GM21825 (cell line): ENCODE measurements around the gene DFFB.

ENCODE experiments used
- ATAC-seq: cut with Tn5 transposase; IDR thresholded peaks from one replicate; pipeline ENCODE4 v1.9.1; 2021; ENCODE audit warnings: mild to moderate bottlenecking, moderate library complexity; ENCODE audit not compliant: unreplicated experiment

Gene DFFB

DNA sequence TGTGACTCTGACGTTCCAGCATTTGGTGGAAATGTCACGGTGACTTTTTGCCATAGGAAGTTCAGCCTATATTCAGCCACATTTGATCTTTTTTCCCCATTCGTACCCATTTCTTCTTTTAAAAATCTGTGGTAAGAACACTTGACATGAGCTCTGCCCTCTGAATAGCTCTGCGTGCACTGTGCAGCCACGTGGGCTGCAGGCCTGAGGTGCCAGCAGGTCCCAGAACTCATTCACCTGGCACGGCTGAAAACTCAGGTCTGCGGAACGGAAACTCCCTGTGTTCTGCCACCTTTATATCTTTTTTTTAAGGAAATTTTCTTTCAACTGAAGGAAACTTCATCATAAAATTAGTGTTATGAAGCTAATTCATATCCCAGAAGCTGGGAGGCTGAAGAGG lies 28.9 kb upstream of the DFFB start:
- ATAC-seq, result no peak

DNA sequence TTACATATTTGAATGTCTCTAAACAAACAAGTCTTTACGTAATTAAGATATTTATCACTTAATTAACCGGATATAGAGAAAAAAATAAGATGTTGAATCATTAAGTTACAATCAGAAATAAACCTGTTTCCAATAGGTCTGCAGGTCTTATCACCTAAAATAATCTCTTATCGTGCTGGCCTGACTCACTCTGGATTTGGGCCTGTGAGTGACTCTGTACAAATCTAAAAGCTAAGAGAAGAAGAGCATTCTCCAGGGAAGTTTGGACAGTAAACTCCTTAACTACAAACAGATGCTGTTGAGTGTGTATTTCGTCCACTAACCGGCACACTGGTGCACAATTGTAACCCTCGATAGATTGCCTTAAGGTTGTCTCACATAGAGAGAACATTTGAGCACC lies 25.6 kb upstream of the DFFB start:
- no peak for ATAC-seq

DNA sequence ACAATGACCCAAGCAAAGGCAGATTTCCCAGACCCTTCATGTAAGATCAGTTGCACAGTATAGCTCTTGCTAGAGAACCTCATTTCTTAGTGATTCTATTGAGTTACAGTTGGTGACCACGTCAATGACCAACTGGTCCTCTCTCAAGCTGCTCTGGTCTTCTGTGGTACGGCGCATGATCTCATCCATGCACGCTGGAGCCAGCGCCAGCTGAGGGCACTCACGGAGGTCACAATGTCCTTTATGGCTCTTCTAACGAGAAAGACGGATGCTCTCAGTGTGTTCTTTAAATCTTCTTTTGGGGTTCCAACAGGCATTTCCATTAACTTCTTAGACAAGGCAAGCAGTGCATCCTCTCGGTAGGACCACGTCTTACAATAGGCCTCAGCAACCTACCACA lies 22.6 kb upstream of the DFFB start:
- no peak for ATAC-seq

DNA sequence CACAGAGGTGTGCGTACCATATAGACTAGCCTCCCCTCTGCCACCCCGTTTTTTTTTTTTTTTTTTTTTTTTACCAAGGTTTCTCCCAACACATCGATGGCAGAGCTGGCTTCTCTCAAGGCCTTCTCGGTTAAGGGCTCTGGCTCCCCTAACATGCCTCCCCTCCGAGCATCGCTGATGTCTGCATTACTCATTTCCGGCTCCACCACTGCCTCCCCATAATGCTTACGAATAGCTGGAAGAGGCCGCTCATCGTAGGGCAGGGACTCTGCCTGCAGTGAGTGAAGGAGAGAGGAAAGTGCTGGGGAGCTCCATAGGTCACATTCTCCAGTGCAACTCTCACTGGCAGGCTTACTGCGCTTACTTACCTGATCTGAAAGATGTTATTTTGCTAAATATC lies 20.9 kb upstream of the DFFB start:
- ATAC-seq, result no peak

DNA sequence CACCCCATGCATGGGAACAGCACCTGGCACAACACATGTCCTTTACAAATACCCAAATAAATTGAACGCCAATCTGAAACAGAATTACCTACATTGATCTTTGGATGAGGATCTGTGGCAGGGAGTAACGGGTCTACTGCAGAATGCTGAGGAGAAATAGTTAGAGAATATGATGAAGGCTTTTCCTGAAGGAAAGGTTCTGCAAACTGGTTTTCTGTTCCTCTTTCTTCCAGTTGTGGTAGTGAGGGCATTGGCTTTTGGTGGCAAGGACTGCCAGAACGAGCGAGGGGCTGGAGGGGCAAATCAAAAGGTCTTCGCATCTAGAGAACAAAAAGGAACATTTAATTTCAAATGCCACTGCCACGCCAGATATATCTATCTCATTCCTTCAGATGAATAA lies 20.1 kb upstream of the DFFB start:
- no peak for ATAC-seq

DNA sequence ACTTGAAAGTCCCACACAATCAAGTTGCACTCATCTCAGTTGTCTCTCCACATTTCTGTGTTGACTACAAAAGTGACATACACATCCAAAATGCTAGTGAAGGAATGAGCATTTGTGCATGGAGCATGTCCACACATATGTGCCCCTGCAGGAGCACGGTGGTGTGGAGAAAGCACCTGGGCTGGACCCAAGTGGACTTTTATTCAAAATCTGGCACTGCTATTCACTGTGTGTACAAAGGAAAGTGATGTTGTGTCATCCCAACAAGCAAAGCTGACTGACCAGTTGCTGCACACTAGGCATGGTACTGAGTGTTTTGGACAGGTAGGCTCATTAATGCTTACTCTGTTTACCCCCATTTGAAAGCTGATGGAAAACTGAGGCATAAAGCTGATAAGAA lies 19.6 kb upstream of the DFFB start:
- no peak for ATAC-seq

DNA sequence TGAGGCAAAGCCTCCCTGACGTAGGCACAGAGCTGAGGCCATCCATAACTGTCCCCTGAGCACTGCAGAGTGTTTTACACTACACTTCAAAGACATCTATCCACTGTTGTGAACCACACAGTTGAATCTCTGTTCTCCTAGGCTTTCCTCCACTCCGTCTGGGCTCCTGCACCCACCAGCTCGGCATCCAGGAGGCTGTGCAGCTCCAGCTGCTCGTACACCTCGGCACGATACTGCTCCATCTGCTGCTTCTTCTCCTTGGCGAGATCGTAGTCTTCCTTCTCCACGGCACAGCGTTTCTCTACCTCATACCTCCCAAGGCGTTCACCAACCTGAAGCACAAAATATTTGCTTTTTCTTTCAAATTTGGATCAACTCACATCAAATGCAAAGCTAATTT lies 18.5 kb upstream of the DFFB start:
- no peak for ATAC-seq

DNA sequence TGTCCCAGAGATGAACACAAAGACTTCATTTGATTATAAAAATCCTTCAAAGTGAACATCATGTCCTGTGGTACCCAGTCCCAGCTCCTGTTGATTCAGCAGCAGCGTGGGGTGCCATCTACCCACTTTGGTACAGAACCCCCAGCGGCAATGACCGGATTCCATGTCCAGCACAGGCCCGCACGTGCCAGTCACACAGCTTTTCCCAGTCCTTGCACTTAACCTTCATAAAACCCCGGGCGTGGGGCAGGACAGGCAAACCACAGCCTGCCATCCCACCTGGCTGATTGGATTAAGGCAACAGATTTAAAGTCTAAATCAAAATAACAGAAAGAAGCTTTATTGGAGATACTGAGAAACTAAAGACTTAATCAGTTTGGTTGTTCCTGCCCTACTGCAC lies 15.8 kb upstream of the DFFB start:
- no peak for ATAC-seq

DNA sequence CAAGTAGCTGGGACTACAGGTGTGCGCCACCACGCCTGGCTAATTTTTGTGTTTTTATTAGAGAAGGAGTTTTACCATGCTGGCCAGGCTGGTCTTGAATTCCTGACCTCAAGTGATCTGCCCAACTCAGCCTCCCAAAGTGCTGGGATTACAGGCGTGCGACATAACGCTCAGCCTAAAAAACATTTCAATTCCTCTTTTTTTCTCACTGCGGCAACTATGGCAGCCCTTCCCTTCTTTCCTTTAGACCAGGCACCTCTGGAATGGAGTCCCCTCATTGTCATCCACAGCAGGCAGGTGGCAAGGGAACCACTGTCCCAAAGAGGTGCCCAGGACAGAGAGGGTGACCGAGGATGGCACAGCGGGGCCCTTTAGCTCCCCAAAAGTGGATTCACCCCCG lies 14.4 kb upstream of the DFFB start:
- no peak for ATAC-seq

DNA sequence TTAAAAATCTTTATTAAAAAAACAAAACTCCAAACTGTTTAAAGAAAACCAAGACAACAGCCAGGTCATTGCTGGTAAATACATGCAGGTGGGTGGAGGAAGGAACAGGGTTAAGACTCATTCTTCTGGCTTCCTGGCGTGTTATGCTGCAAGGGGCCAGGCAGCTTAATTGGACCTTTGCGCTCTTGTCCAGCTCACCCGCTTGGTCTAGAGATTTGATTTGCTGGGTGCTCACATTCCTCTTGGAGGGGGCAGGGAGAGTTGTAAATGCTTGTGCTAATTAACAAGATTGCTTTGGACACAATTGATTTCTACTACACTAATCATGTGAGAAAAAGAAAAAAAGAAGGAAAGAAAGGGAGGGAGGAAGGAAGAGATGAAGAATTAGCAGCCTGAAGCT lies 10.7 kb upstream of the DFFB start:
- ATAC-seq, result no peak

DNA sequence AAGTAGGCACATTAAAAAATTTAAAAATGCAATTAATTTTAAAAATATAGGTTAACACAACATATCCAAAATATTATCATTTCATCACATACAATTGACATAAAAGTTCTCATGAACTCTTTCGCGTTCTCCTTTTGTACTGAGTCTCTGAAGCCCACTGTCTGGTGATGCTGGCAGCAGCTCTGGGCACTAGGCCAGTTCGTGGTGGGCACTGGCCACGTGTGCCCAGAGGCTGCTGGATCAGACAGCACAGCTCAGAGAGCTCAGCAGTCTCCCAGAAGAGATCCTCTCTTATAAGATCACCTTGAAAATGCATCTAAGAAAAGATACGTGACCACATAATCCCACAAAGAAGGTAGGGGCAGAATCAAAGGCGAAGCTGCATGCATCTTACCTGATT lies 10.2 kb upstream of the DFFB start:
- no peak for ATAC-seq

DNA sequence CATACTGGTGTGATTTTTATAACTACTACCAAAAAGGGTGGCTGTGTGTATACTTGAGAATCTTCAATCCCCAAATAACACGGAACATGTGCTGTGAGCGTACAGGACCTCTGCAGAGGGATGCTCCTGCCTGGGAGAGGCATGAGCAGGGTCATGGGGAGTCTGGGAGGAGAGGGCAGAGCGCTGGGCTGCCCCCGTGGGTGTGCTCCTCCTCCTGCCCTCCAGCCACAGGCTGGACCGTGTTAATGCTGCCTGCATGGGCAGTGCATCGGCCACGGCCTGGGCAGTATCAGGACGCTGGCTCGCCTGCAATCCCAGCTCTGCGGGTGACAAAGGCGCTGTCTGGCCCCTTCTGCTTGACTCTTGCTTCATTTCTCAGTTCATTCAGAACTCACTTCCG lies 6.4 kb upstream of the DFFB start:
- ATAC-seq, result no peak

DNA sequence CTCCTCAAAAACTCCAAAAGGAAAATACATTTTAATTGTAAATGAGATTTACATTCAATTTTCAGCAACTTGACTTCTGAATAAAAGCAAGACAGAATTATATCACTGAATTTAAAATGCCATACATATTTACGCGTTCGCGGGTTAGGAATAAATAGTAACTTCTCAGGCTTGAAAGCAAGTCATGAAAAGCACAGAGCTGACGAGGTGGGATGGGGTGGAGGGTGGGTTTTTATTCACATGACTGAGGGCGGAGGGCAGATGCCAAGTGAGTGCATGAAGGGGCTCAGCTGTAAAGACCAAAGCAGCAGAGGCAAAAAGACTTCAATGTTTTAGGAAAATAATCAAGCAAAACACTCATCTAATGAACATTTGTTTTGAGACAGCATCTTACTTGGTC lies 6.0 kb upstream of the DFFB start:
- ATAC-seq, result no peak

DNA sequence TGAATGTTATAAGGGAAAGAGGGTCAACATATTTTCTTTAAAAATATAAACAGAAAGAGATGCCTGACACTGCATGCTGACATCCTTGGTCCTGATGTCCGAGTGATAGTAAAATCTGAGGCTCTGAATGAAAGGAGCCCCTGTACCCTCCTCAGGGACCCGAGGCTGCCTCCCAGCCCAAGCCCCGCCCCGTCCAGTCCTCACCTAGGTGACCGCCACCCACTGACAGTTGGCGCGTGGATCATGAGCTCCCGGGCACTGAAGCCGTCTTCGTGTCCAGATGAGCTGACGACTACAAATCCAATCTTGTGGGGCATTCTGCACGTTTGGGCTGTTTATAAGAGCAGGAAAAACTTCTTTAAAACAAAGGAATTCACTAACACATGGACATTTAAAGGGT lies 5.2 kb upstream of the DFFB start:
- ATAC-seq, result no peak

DNA sequence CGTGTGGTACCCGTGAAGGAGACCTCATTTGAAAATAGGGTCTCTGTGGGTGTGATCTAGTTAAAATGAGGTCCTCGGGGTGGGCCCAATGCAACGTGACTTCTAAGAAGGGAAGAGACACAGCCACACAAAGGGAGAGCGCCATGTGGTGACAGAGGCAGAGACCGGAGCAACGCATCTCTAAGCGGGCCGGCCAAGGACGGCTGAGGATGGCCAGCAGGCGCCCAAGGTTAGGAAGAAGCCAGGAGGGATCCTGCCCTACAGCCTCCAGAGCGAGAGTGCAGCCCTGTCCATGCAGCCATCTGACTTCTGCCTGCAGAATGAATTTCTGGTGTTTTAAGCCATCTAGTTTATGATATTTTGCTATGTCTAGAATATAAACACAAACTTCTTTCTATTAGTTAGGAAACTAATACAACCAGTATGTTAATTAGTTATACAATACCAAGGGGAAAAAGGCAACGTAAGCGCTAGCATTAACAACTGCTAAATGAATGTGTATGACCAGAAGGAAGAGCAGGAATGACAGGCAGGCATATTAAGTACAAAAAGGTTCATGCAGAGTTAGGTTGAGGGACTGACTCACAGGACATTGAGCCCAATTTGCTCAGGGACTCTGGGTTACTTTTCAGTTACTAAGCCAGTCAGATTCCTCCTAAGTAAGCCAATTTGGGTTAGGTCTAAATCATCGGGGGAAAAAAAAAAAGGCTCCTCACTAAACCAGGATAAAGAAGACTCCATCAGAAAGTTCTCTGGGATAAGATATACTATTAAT lies 4.4 kb upstream of the DFFB start:
- ATAC-seq, result no peak

DNA sequence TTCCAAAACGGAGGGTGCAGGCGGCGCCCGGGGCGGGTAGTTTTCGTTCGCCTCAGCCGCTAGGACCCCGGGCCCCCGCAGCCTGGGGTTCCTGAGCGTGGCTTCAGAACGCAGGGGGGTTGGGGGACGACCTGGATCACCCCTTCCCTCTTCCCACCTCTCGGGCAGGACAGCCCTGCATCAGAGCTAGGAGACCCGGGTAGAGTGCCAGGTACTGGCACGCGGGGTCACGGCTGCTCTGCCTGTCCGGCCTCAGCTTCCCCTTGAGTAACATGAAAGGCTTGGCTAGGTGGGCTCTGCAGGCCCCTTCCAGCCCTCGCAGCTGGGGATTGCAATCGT lies 484 bp downstream of the DFFB start:
- ATAC-seq, result no peak

DNA sequence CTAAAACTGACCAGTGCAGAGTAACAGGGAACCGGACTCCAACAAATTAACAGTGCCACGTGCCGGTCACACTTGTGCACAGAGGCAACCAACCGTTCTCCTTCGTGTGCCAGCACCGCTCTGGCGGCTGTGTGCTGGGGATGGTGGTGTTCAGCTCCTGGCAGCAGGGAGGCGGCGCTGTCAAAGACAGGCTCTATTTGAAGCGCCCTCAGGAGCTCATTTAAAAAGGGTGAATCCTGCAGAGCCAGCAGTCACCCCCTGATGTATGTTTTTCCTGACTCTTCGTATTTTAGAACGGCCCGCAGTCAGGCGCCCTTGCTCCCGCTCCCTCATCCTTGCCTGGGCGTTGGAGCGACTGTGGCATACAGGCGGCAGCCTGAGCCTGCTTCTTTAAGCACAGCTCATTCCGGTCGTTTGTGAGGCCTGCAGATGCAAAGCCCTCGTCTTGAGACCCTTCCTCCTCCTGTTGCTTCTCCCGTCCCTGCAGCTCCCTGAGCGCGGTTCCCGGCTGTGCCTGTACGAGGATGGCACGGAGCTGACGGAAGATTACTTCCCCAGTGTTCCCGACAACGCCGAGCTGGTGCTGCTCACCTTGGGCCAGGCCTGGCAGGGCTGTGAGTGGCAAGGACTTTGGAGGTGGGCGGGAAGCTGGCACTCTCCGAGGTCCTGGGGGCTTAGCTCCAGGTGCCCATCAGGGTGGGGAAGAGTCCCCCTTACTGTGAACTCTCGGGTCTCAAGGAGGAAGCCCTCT lies 1.1 kb downstream of the DFFB start:
- ATAC-seq, result no peak

DNA sequence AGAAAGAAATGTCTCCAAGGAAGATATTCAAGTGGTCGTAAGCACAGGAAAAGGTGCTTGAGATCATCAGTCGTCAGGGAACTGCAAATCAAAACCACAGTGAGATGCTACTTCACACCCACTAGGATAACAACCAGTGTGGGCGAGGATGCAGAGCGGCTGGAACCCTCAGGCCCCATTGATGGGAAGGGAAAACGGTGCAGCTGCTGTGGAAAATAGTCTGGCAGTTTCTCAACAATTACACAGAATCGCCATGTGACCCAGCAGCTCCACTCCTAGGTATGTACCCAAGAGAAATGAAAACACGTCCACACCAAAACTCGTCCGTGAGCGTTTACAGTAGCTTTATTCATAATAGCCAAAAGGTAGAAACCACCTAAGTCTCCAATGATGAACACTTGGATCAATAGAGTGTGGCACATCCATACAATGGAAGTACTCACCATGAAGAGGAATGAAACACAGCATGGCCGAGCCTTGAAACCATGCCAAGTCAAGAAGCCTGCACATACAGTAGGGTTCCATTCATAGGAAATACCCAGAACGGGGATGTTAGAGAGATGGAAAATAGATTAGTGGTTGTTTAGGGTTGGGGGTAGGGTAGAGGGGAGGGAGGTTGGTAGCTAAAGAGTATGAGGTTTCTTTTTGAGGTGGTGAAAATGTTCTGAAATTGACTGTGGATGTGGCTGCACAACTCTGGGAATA lies 6.1 kb downstream of the DFFB start:
- ATAC-seq, result no peak

DNA sequence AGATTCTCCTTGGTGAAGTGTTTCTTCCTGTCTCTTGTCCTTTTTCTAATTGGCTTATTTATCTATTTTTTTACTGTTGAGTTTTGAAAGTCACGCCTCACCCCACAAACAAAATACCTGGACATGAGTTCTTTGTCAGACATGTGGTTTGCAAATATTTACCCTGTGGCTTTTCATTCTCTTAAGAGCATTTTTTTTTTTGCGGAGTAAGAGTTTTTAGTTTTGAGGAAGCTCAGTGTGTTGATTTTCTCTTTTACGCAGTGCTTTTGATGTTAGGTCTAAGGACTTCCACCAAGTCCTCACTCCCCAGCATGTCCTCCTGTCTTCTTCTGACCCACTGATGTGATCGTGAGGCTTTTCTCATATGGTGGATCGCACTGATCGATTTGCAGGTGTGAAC lies 7.6 kb downstream of the DFFB start:
- ATAC-seq, result no peak

DNA sequence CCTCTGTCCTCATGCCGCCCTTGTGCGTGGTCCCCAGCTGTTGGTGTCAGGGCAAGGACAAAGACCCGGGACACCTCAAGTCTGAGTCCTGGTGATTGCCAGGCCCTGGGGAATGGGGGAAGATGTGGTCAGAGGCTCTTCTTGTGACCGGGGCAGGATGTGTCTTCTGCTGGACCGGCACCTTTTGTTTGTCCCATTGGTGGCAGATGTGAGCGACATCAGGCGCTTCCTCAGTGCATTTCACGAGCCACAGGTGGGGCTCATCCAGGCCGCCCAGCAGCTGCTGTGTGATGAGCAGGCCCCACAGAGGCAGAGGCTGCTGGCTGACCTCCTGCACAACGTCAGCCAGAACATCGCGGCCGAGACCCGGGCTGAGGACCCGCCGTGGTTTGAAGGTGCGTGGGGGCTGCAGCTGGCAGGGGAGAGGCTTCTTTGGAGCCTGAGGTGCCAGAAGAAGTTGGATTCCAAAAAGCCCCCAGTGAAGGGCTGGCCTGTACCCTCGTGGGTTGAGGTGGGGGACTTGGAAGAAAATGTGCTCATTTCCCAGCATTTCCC lies 8.4 kb downstream of the DFFB start:
- ATAC-seq, result no peak

DNA sequence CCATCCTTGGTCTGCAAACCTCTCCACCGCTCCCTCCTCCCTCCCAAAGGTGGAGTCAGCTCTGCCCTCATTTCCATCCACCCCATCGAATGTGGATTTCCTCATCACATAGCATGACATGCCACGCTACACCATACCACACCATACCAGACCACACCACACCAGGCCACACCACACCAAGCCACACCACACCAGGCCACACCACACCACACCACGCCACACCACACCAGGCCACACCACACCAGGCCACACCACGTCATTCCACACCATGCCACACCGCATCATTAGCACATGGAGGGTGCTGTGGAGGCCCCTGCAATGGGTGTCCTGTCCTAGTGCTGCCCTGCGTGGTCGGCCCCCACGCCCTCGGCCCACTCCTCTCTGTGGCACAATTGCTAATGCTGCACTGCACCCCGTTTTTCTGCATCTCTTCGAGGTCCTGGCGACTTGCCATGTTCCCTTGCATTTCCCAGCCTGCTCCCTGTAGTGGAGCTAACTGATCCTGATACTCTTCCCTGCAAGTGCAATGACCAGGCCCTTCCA lies 11.3 kb downstream of the DFFB start:
- no peak for ATAC-seq
